C4-2B (cell line): ENCODE measurements around the gene MAN1A1.

Experiments
- H3K27ac ChIP-seq: fragments of 450-650 bp; 2 replicates; pipeline ENCODE4 v1.5.1; 2017
- ZFX ChIP-seq: fragments of 450-650 bp; IDR thresholded peaks from 2 replicates; pipeline ENCODE4 v1.6.1; 2017
- TF ChIP-seq, protein P1 (sequence below): fragments of 450-650 bp; conservative IDR thresholded peaks from 2 replicates; pipeline ENCODE4 v1.5.1; 2017; ENCODE audit warnings: mild to moderate bottlenecking

MAN1A1 gene

GRCh38 chr6:119256978-119257462 is 92.5 kb downstream of the MAN1A1 start:
- TF ChIP-seq, protein P1, sequence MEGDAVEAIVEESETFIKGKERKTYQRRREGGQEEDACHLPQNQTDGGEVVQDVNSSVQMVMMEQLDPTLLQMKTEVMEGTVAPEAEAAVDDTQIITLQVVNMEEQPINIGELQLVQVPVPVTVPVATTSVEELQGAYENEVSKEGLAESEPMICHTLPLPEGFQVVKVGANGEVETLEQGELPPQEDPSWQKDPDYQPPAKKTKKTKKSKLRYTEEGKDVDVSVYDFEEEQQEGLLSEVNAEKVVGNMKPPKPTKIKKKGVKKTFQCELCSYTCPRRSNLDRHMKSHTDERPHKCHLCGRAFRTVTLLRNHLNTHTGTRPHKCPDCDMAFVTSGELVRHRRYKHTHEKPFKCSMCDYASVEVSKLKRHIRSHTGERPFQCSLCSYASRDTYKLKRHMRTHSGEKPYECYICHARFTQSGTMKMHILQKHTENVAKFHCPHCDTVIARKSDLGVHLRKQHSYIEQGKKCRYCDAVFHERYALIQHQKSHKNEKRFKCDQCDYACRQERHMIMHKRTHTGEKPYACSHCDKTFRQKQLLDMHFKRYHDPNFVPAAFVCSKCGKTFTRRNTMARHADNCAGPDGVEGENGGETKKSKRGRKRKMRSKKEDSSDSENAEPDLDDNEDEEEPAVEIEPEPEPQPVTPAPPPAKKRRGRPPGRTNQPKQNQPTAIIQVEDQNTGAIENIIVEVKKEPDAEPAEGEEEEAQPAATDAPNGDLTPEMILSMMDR: no peak
- TF ChIP-seq ZFX: no peak
- no peak overlapping the region for H3K27ac ChIP-seq

- TF ChIP-seq, protein P1: no peak
- no peak for TF ChIP-seq ZFX
- no peak overlapping the region for H3K27ac ChIP-seq
Observed at GRCh38 chr6:119256392-119256791, 93.2 kb downstream of the MAN1A1 start.

DNA sequence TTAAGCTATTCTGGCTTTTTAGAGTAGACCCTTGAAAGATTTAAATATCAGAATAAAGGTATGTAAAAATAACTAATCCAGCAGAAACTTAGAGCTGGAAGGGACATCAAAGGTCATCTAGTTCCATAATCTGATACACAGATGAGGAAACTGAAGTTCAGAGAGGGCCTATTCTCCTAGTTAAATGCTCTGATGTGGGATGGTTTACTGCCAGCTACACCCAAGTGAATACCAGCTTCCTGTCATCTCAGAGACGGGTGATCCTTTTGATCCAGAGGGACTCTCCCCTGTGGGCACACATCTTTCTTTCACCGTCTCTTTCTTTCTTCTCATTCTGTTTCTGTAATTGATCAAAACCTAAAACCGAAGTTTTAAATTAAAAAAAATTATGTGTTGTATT is 94.1 kb downstream of the MAN1A1 start:
- TF ChIP-seq, protein P1: no peak
- TF ChIP-seq ZFX: no peak
- no peak overlapping the region for H3K27ac ChIP-seq

- no peak overlapping the region for H3K27ac ChIP-seq
- TF ChIP-seq, protein P1: no peak
- TF ChIP-seq ZFX: no peak
Observed at GRCh38 chr6:119250036-119250435, 99.5 kb downstream of the MAN1A1 start.

DNA sequence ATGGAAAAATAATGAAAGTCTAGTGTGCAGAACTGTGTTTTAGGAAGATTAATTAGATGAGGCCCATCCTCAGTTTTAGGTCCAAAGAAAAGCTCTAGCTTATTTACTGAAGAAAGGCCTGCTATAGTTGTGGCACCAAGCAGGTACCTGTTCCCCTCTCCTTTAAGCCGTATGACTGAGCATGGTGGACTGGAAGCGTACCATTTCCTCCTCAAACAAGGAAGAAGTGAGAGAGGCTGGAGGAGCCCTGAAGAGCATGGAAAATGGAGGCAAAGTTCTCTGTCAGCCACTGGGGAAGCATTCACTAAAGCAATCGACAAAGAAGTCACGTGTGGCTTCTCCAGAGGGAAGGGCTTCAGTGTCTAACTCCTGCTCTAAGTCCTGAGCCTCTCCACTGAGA is 100.2 kb downstream of the MAN1A1 start:
- TF ChIP-seq, protein P1: no peak
- TF ChIP-seq ZFX: no peak
- no peak overlapping the region for H3K27ac ChIP-seq

- H3K27ac ChIP-seq: no peak overlapping the region
- no peak for TF ChIP-seq ZFX
- TF ChIP-seq, protein P1: no peak
Observed at GRCh38 chr6:119247504-119247903, 102.1 kb downstream of the MAN1A1 start.

DNA sequence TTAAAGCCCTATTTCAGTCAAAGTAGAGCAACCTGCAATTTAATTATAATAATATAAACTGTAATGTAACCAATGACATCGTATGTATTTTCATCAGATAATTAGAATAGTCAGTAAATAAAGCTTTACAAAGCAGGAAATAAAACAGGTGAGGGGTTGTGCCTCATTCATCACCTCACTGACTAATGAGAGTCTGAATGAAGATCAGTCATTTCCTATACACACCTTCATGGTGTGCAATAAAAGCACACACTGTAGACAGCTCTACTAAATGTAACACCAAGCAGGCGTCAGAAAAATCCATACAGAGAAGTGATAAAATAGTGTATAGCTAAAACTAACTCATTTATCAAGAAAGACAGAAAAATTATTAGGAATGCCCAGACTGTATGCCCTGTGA is 105.9 kb downstream of the MAN1A1 start:
- no peak for TF ChIP-seq ZFX
- H3K27ac ChIP-seq: no peak overlapping the region

GRCh38 chr6:119243037-119243436 is 106.5 kb downstream of the MAN1A1 start:
- TF ChIP-seq, protein P1: no peak
- TF ChIP-seq ZFX: no peak
- no peak overlapping the region for H3K27ac ChIP-seq
